Skeletal muscle cell (primary cell): ENCODE data around the gene HOXD10.

Experiments
- DNase-seq: peaks from one replicate; pipeline ENCODE4 v3.0.0-alpha.2; 2010; ENCODE audit warnings: low read depth
- H3K4me3 ChIP-seq: 2 replicates; pipeline ENCODE4 v1.5.1; 2011; ENCODE audit warnings: low read depth, mild to moderate bottlenecking, control low read depth, low read length, moderate library complexity

Gene HOXD10

GRCh38 chr2:176115883-176116813 lies at the start of gene HOXD10:
HOXD10 (plus strand) TSS chr2:176116778; CDS start chr2:176116834, 56 bp downstream.
- DNase-seq = no peak
- H3K4me3 ChIP-seq = peak within 1 kb of the TSS; percentile 17

GRCh38 chr2:176067589-176068418 lies 48.8 kb upstream of the HOXD10 start:
- DNase-seq = no peak
- peak overlapping the region; percentile 30 for H3K4me3 ChIP-seq

- no peak for DNase-seq
- H3K4me3 ChIP-seq = no peak overlapping the region
Observed at GRCh38 chr2:176068419-176068832, 48.2 kb upstream of the HOXD10 start.

GRCh38 chr2:176071330-176072291 lies 45.0 kb upstream of the HOXD10 start:
- no peak for DNase-seq
- H3K4me3 ChIP-seq = no peak overlapping the region

- no peak overlapping the region for H3K4me3 ChIP-seq
Observed at GRCh38 chr2:176072292-176072669, 44.3 kb upstream of the HOXD10 start.

GRCh38 chr2:176072951-176073904 lies 43.4 kb upstream of the HOXD10 start:
- no peak for DNase-seq

More at GRCh38 chr2:176072292-176072669, 44.3 kb upstream of the HOXD10 start:
- no peak for DNase-seq

GRCh38 chr2:176074919-176075425 lies 41.6 kb upstream of the HOXD10 start:
- no peak overlapping the region for H3K4me3 ChIP-seq
- DNase-seq = no peak

More at GRCh38 chr2:176072951-176073904, 43.4 kb upstream of the HOXD10 start:
- no peak overlapping the region for H3K4me3 ChIP-seq

- DNase-seq = no peak
- H3K4me3 ChIP-seq = no peak overlapping the region
Observed at GRCh38 chr2:176075481-176075880, 41.1 kb upstream of the HOXD10 start.

GRCh38 chr2:176076063-176076462 lies 40.5 kb upstream of the HOXD10 start:
- H3K4me3 ChIP-seq = no peak overlapping the region
- no peak for DNase-seq

- no peak for DNase-seq
- no peak overlapping the region for H3K4me3 ChIP-seq
Observed at GRCh38 chr2:176076796-176077195, 39.8 kb upstream of the HOXD10 start.

GRCh38 chr2:176078541-176079284 lies 37.9 kb upstream of the HOXD10 start:
- DNase-seq = no peak

GRCh38 chr2:176079285-176079830 lies 37.2 kb upstream of the HOXD10 start:
- H3K4me3 ChIP-seq = no peak overlapping the region
- no peak for DNase-seq

More at GRCh38 chr2:176078541-176079284, 37.9 kb upstream of the HOXD10 start:
- H3K4me3 ChIP-seq = no peak overlapping the region

GRCh38 chr2:176079831-176080539 lies 36.6 kb upstream of the HOXD10 start:
- no peak for DNase-seq
- H3K4me3 ChIP-seq = peak overlapping the region; percentile 17

- DNase-seq = no peak
- peak overlapping the region; percentile 17 for H3K4me3 ChIP-seq
Observed at GRCh38 chr2:176080540-176081375, 35.8 kb upstream of the HOXD10 start.

GRCh38 chr2:176081376-176081836 lies 35.2 kb upstream of the HOXD10 start:
- H3K4me3 ChIP-seq = no peak overlapping the region
- no peak for DNase-seq
